HepG2 (cell line): Measurements from ENCODE around the gene KRT6B. TPM values are rescaled to one million over a fixed set of nuclear protein-coding genes. Genes with fewer than 3 reads are reported as not detected.
"Not testable (repeated sequence)": the region's sequence is repeated elsewhere in the genome, so short reads cannot be mapped to it uniquely, and the experiment has no call there.

Experiments used
- ATAC-seq: fragments of 200-7000 bp; cut with Tn5 transposase; 3 replicates; pipeline ENCODE4 v1.9.1; 2020; ENCODE audit warnings: mild to moderate bottlenecking, moderate library complexity
- BruUV-seq: library from RNA; stranded (reverse); fragments of 400-500 nt; replicated peaks from 2 replicates; lab custom pipeline; 2021; lab: Mats Ljungman, UMichigan
- CTCF ChIA-PET: fragments of 300-600 bp; formaldehyde crosslinking; extraction: SDS; loops from one replicate; lab custom pipeline; 2021; ENCODE audit warnings: low total read pairs, inconsistent platforms, low intra/inter-chr PET ratio; lab: Yijun Ruan, JAX
- POLR2A ChIA-PET: fragments of 350-600 bp; sonication (Branson Sonifier 250); formaldehyde crosslinking; loops from one replicate; lab custom pipeline; 2020; ENCODE audit warnings: antibody characterized with exemption, inconsistent platforms; lab: Yijun Ruan, JAX
- DNase-seq: peaks from one replicate; pipeline ENCODE4 v3.0.0-alpha.2; 2015; ENCODE audit warnings: low spot score
- FAIRE-seq: peaks from 3 replicates; lab custom pipeline; 2011; peaks lifted over from hg19 to GRCh38; lab: Jason Lieb, UNC
- H2AFZ ChIP-seq: one replicate; pipeline ENCODE4 v1.6.1; 2011; ENCODE audit warnings: low read length, inconsistent platforms
- H3K27ac ChIP-seq: fragments of 300-600 bp; 3 replicates; pipeline ENCODE4 v1.8.0; 2011; ENCODE audit warnings: mixed run types, mild to moderate bottlenecking, mixed read lengths, low read length, inconsistent platforms; ENCODE audit not compliant: insufficient read depth; ENCODE audit errors: extremely low read length
- H3K27me3 ChIP-seq, 2 experiments: fragments of 200-600 bp in 1 of 2; 2 replicates in 1 of 2; 3 replicates in 1 of 2; pipeline versions ENCODE4 v1.6.0 to v1.8.0; 2011; ENCODE audit warnings: low read length in 2 of 2, mild to moderate bottlenecking in 2 of 2, moderate library complexity in 2 of 2, inconsistent platforms in 1 of 2; ENCODE audit not compliant: insufficient read depth in 2 of 2, control insufficient read depth in 1 of 2
- H3K36me3 ChIP-seq, 2 experiments: fragments of 200-600 bp in 1 of 2; replicated peaks in 1 of 2; 2 replicates in 1 of 2; 3 replicates in 1 of 2; pipeline versions ENCODE4 v1.5.1 to v1.8.0; 2011; ENCODE audit warnings: low read length in 2 of 2, inconsistent platforms in 1 of 2; ENCODE audit not compliant: insufficient read depth in 2 of 2, control insufficient read depth in 1 of 2
- H3K4me1 ChIP-seq: 2 replicates; pipeline ENCODE4 v1.5.1; 2012; ENCODE audit warnings: low read length, inconsistent platforms; ENCODE audit not compliant: insufficient read depth
- H3K4me2 ChIP-seq: 2 replicates; pipeline ENCODE4 v1.6.0; 2011; ENCODE audit warnings: low read depth, low read length, inconsistent platforms
- H3K4me3 ChIP-seq, 3 experiments: fragments of 200-600 bp in 1 of 3; sonication (generic), shearing (Covaris generic) in 1 of 3; replicated peaks in 1 of 3; 2 replicates each; pipeline ENCODE4 v1.5.1; 2011 to 2016; ENCODE audit warnings: low read length in 3 of 3, inconsistent platforms in 2 of 3, low read depth in 2 of 3, mild to moderate bottlenecking in 2 of 3, control low read depth in 1 of 3, mixed read lengths in 1 of 3; ENCODE audit not compliant: insufficient read depth in 1 of 3
- H3K79me2 ChIP-seq: one replicate; pipeline ENCODE4 v1.6.1; 2011; ENCODE audit warnings: low read length, inconsistent platforms; ENCODE audit not compliant: insufficient read depth
- H3K9ac ChIP-seq: 2 replicates; pipeline ENCODE4 v1.6.0; 2011; ENCODE audit warnings: mild to moderate bottlenecking, low read depth, low read length, inconsistent platforms; ENCODE audit not compliant: insufficient read depth
- H3K9me3 ChIP-seq: 2 replicates; pipeline ENCODE4 v1.5.1; 2012; ENCODE audit warnings: mild to moderate bottlenecking, low read length
- H4K20me1 ChIP-seq: 2 replicates; pipeline ENCODE4 v1.6.0; 2011; ENCODE audit warnings: inconsistent platforms, mild to moderate bottlenecking, low read length, moderate library complexity; ENCODE audit not compliant: insufficient read depth
- ARNTL ChIP-seq: sonication (generic); formaldehyde crosslinking; IDR thresholded peaks from 2 replicates; pipeline ENCODE4 v1.4.0; 2020; ENCODE audit warnings: mild to moderate bottlenecking, missing genetic modification reagents
- BHLHE40 ChIP-seq: IDR thresholded peaks from 2 replicates; pipeline ENCODE4 v1.6.1; 2011; ENCODE audit warnings: low read length, improper control_type of control experiment
- RFX3 ChIP-seq: IDR thresholded peaks from 2 replicates; pipeline ENCODE4 v1.6.1; 2016; ENCODE audit warnings: missing biosample characterization, missing genetic modification reagents
- ZNF260 ChIP-seq: sonication (generic); formaldehyde crosslinking; IDR thresholded peaks from 2 replicates; pipeline ENCODE4 v1.4.0; 2020; ENCODE audit warnings: missing genetic modification reagents, low read depth, mild to moderate bottlenecking, borderline replicate concordance
- ZNF557 ChIP-seq: sonication (generic); formaldehyde crosslinking; IDR thresholded peaks from 2 replicates; pipeline ENCODE4 v1.4.0; 2020; ENCODE audit warnings: missing genetic modification reagents
- WGBS: methylation state at CpG from one replicate; pipeline ENCODE4 v1.1.6; 2017; ENCODE audit warnings: low lambda C conversion rate; 5-methylcytosine and 5-hydroxymethylcytosine counted together
- in situ Hi-C: cut with HindIII; loops from 2 replicates; pipeline ENCODE4 v1.10.0; 2017; ENCODE audit warnings: low pct_unique_long_range_greater_than_20kb; ENCODE audit not compliant: extremely low pct_ligation_motif_present
- intact Hi-C: fragments of 100-400 bp; cut with micrococcal nuclease; formaldehyde crosslinking; loops from one replicate; pipeline ENCODE4 v1.10.0; 2022; ENCODE audit not compliant: unreplicated experiment
- polyA plus RNA-seq, 8 experiments: library from polyadenylated mRNA; depleted of rRNA in 3 of 8; stranded (reverse) in 7 of 8; unstranded in 1 of 8; fragments of >200 nt; fragmentation: Illumina TruSeq in 4 of 8; extraction: Trizol in 4 of 8; gene quantifications; 2 replicates each; pipeline versions ENCODE4 v1.2.1 to v1.2.3, GENCODE V29; 2011 to 2016; ENCODE audit warnings: low read depth in 4 of 8, missing spikeins in 1 of 8, mixed read lengths in 1 of 8; ENCODE audit not compliant: insufficient read depth in 1 of 8
- total RNA-seq, 5 experiments: library from RNA; depleted of rRNA; stranded (reverse); fragments of >200 nt; fragmentation: Illumina TruSeq; extraction: Trizol; gene quantifications; 2 replicates each; pipeline ENCODE4 v1.2.3, GENCODE V29; 2016; ENCODE audit warnings: low read depth in 1 of 5
- TF ChIP-seq, protein P1 (sequence below): sonication (generic); formaldehyde crosslinking; IDR thresholded peaks from 2 replicates; pipeline ENCODE4 v1.8.1; 2023; ENCODE audit warnings: mild to moderate bottlenecking, moderate library complexity, missing genetic modification reagents
- TF ChIP-seq, protein P2 (sequence below): sonication (generic); formaldehyde crosslinking; conservative IDR thresholded peaks from 2 replicates; pipeline ENCODE4 v1.4.0; 2020; ENCODE audit warnings: missing genetic modification reagents

Gene KRT6B
- total and polyA plus RNA-seq, 2 of the 13 experiments (the other 11 are each of a cell fraction or from before 2014, with no cell fraction given): not detected

DNA sequence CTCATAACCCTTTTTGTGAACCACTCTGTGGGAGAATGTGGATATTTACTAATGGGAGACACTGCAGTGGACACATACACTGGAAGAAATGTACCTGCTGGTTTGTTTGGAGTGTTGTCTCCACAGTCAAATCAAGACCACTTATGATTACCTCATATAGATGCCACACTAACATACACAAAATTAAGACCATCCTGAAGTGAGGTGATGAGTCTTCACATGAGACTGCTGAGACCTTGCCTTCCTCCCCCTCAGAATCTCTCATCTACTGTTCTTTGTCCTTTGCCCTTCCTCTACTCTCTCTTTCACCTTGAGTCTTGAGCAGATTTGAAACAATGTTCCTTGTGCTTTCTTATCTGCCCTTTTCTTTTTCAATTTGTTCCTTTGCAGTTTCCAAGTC, 36.8 kb upstream of the KRT6B start (continued):
- TF ChIP-seq BHLHE40 (no peak), ARNTL (CRISPR knock-in tag) (no peak), ZNF260 (CRISPR knock-in tag) (no peak), ZNF557 (CRISPR knock-in tag) (no peak), RFX3 (CRISPR knock-in tag) (no peak)
- TF ChIP-seq, protein P1, sequence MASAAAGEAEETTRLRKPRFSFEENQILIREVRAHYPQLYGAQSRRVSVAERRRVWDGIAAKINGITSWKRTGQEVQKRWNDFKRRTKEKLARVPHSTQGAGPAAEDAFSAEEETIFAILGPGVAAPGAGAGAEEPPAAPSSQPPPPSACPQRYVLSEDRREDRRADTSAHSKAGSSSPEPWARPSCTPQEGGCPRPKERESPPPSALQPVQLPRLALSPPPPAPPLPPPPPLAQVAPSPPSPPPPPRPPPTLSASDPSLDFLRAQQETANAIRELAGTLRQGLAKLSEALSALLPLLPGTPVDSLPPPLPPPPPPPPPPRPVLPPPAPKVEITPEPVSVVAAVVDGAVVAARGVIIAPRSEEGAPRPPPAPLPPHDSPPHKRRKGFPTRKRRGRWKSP (CRISPR knock-in tag): no peak
- TF ChIP-seq, protein P2, sequence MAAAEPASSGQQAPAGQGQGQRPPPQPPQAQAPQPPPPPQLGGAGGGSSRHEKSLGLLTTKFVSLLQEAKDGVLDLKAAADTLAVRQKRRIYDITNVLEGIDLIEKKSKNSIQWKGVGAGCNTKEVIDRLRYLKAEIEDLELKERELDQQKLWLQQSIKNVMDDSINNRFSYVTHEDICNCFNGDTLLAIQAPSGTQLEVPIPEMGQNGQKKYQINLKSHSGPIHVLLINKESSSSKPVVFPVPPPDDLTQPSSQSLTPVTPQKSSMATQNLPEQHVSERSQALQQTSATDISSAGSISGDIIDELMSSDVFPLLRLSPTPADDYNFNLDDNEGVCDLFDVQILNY (CRISPR knock-in tag): no peak

DNA sequence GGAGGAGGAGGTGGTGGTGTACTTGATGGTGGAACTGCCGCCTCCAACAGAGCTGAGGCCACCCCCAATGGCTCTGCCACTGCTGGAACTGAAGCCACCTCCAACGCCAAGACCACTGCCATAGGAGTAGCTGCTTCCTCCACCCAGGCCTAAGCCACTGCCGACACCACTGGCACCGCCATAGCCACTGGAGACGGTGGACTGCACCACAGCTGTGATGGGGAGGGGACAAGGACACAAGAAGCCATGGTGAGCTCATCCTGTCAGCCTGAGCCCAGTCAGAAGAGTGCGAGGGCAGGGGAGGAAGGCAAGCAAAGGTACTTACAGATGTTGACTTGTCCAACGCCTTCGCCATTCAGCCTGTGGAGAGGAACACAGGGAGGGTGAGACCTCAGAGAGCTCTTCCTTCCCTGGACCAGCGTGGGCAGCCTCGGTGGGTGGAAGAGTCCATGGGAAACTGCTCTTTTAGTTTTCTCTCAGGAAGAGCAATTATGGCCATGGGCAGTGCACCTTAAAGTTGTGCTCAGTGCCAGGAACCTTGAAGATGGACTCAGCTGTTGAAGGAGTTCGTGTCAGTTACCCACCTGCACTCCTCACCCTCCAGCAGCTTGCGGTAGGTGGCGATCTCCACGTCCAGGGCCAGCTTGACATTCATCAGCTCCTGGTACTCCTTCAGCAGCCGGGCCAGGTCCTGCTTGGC, 35.9 kb upstream of the KRT6B start:
- ATAC-seq, H4K20me1 ChIP-seq, intact Hi-C loops, H3K4me2 ChIP-seq, BruUV-seq, H3K27ac ChIP-seq, H3K4me3 ChIP-seq, H2AFZ ChIP-seq, CTCF ChIA-PET, H3K9me3 ChIP-seq, DNase-seq, H3K36me3 ChIP-seq, FAIRE-seq, in situ Hi-C loops, H3K4me1 ChIP-seq, POLR2A ChIA-PET, H3K9ac ChIP-seq, H3K79me2 ChIP-seq: not testable (repeated sequence)
- peaks cover 0 to 11% of the 10 kb centered on the region in 2 experiments; a peak in 2 of 5 replicates for H3K27me3 ChIP-seq
- WGBS: 18% methylated on average over 4 of the region's 15 CpGs
